Adrenal gland (tissue), 12 donors: Measurements from ENCODE around the gene PCNT. TPM values are rescaled to one million over a fixed set of nuclear protein-coding genes. Genes with fewer than 3 reads are reported as not detected.

Source experiments
- DNase-seq, 7 donors: peaks; one replicate each; pipeline ENCODE4 v3.0.0-alpha.2; 2019 to 2020
- H3K27ac ChIP-seq, 5 donors: fragments of 200-600 bp; sonication (generic) in 4 of 5; 1 replicate in 3 of 5; 2 replicates in 2 of 5; pipeline versions ENCODE4 v1.5.1 to v1.8.0; 2016 to 2020; ENCODE audit warnings: mild to moderate bottlenecking in 1 of 5
- H3K27me3 ChIP-seq: fragments of 200-600 bp; 2 replicates; pipeline ENCODE4 v1.8.0; 2021
- H3K36me3 ChIP-seq, 2 donors: fragments of 200-600 bp; replicated peaks in 1 of 2; 1 replicate in 1 of 2; 2 replicates in 1 of 2; pipeline versions ENCODE4 v1.5.1 to v1.8.0; 2018 to 2022
- H3K4me1 ChIP-seq, 2 donors: fragments of 200-600 bp; replicated peaks in 1 of 2; 1 replicate in 1 of 2; 2 replicates in 1 of 2; pipeline versions ENCODE4 v1.5.1 to v1.8.0; 2018 to 2021
- H3K4me3 ChIP-seq, 4 donors: fragments of 200-600 bp; sonication (generic) in 3 of 4; one replicate each; pipeline ENCODE4 v1.5.1; 2016 to 2018
- H3K9me3 ChIP-seq, 3 donors: fragments of 200-600 bp; sonication (generic) in 1 of 3; replicated peaks in 1 of 3; 1 replicate in 2 of 3; 2 replicates in 1 of 3; pipeline versions ENCODE4 v1.5.1 to v1.8.0; 2016 to 2021
- CTCF ChIP-seq, 6 experiments: fragments of 450-650 bp in 4 of 6; fragments of 200-600 bp in 2 of 6; sonication (generic) in 1 of 6; IDR thresholded peaks; 1 replicate in 5 of 6; 2 replicates in 1 of 6; pipeline versions ENCODE4 v1.5.1 to v1.8.0; 2016 to 2021; ENCODE audit warnings: antibody characterized with exemption in 6 of 6, mild to moderate bottlenecking in 2 of 6, moderate library complexity in 1 of 6
- POLR2A ChIP-seq, 2 donors: fragments of 450-650 bp; IDR thresholded peaks; one replicate each; pipeline ENCODE4 v1.6.1; 2017; ENCODE audit warnings: antibody characterized with exemption in 2 of 2, mild to moderate bottlenecking in 2 of 2, moderate library complexity in 1 of 2
- WGBS, 4 donors: extraction: QIAGEN DNeasy Blood & Tissue Kit in 2 of 4; methylation state at CpG; one replicate each; pipeline versions ENCODE4 v1.1.5 to v1.1.7; 2013 to 2017; 5-methylcytosine and 5-hydroxymethylcytosine counted together
- intact Hi-C, 2 donors: fragments of 100-400 bp; cut with DNase I; formaldehyde crosslinking; loops; one replicate each; pipeline versions ENCODE4 v1.14.1 to v1.15.0; 2022 to 2023
- polyA plus RNA-seq, 3 donors: library from polyadenylated mRNA; stranded (reverse); fragments of 200-250 nt in 2 of 3; fragments of 350-450 nt in 1 of 3; fragmentation: Illumina TruSeq in 1 of 3; extraction: RNeasy Lipid Tissue Mini Kit (QIAGEN cat#74804) in 1 of 3; gene quantifications; one replicate each; pipeline ENCODE4 v1.2.3, GENCODE V29; 2013 to 2014
- total RNA-seq, 9 donors: library from RNA; depleted of rRNA in 4 of 9; stranded (reverse); fragments of >200 nt in 4 of 9; fragments of 120-200 nt in 1 of 9; fragmentation: NEBNext Ultra II Directional in 1 of 9; extraction: Animal tissue kit (Norgen Biotek cat#: 25700) in 1 of 9; gene quantifications; one replicate each; pipeline versions ENCODE4 v1.1.0 to v1.2.4, GENCODE V29; 2013 to 2023
- donor health status: healthy with polysubstance abuse.
- donor health status: Bipolar disorder and iron deficiency.
- donor health status: DM: yes; HTN: yes; CAD: no.
- donor health status: DM: no; HTN: no; CAD: no.
- donor health status: DM: no; HTN: no; CAD: no.
- donor health status: DM: yes; HTN: yes; CAD: no.

Gene PCNT
- total and polyA plus RNA-seq, 12 donors, result 14.0 to 46.6 (median 30.4) TPM

- intact Hi-C loops, result no loop called here
- H3K9me3 ChIP-seq, result no peaks in the 10 kb centered on the region
These were observed 113.1 kb downstream of the PCNT start for GRCh38 chr21:46437096-46437498.

GRCh38 chr21:46437511-46437910 lies 113.6 kb downstream of the PCNT start:
- no peaks in the 10 kb centered on the region for H3K4me1 ChIP-seq
- DNase-seq, result no peak
- TF ChIP-seq CTCF (IDR thresholded peaks at IDR 0.05) (no peak), POLR2A (IDR thresholded peaks at IDR 0.05) (no peak)
- 85 to 96% (median 91%) methylated on average over 9 to 13 of the region's 13 CpGs for WGBS, 4 donors
- no peaks in the 10 kb centered on the region for H3K9me3 ChIP-seq
- no peak overlapping the region for H3K4me3 ChIP-seq
- no peaks in the 10 kb centered on the region for H3K27me3 ChIP-seq
- H3K27ac ChIP-seq, result no peak overlapping the region
- intact Hi-C loops, result no loop called here
- peaks cover 0 to 63% of the 10 kb centered on the region in 2 donors for H3K36me3 ChIP-seq

More at GRCh38 chr21:46437096-46437498, 113.1 kb downstream of the PCNT start:
- H3K27ac ChIP-seq, result no peak overlapping the region
- DNase-seq, result no peak
- no peak for TF ChIP-seq CTCF (IDR thresholded peaks at IDR 0.05)
- TF ChIP-seq POLR2A (IDR thresholded peaks at IDR 0.05), result no peak
- H3K4me1 ChIP-seq, result no peaks in the 10 kb centered on the region
- no peaks in the 10 kb centered on the region for H3K27me3 ChIP-seq
- 62 to 87% (median 83%) methylated on average over 6 to 13 of the region's 13 CpGs for WGBS, 4 donors
- H3K36me3 ChIP-seq, result peaks cover 0 to 63% of the 10 kb centered on the region in 2 donors
- no peak overlapping the region for H3K4me3 ChIP-seq

DNA sequence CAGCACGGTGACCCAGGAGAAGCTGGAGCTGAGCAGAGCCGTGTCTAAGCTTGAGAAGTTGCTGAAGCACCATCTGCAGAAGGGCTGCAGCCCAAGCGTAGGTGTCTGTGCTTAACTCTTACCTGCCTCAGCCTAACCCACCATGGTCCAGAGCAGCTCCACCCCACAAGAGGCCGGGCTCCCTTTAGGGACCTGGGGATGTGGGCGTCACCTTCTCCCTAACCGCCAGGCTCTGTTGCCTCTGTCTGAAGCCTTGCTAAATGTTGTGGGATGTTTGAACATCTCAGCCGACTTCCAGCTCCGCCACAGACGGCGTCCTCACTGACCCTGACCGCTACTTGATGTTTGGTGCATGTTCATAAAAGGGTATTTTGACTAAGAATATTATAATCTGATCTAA lies 114.3 kb downstream of the PCNT start:
- H3K4me1 ChIP-seq, result no peaks in the 10 kb centered on the region
- no peak for DNase-seq
- 91 to 97% (median 96%) methylated on average over 8 to 11 of the region's 11 CpGs for WGBS, 4 donors
- H3K9me3 ChIP-seq, result no peaks in the 10 kb centered on the region
- TF ChIP-seq CTCF (IDR thresholded peaks at IDR 0.05), result no peak
- no peak for TF ChIP-seq POLR2A (IDR thresholded peaks at IDR 0.05)
- intact Hi-C loops, result no loop called here
- no peak overlapping the region for H3K27ac ChIP-seq
- H3K4me3 ChIP-seq, result no peak overlapping the region
- H3K36me3 ChIP-seq, result peaks cover 0 to 68% of the 10 kb centered on the region in 2 donors
- H3K27me3 ChIP-seq, result no peaks in the 10 kb centered on the region

GRCh38 chr21:46439906-46440305 lies 116.0 kb downstream of the PCNT start:
- Histone ChIP-seq H3K36me3 (peaks cover 0 to 62% of the 10 kb centered on the region in 2 donors), H3K4me1 (peaks cover 0 to 2% of the 10 kb centered on the region in 2 donors), H3K4me3 (no peak overlapping the region), H3K9me3 (no peaks in the 10 kb centered on the region), H3K27me3 (no peaks in the 10 kb centered on the region), H3K27ac (no peak overlapping the region)
- no peak for DNase-seq
- 89 to 92% (median 91%) methylated on average over 16 to 18 of the region's 18 CpGs for WGBS, 4 donors
- TF ChIP-seq POLR2A (IDR thresholded peaks at IDR 0.05), result no peak
- TF ChIP-seq CTCF (IDR thresholded peaks at IDR 0.05), result no peak
- intact Hi-C loops, result no loop called here
